HepG2 (cell line): ENCODE data around the gene EFL1. TPM values are rescaled to one million over a fixed set of nuclear protein-coding genes. Genes with fewer than 3 reads are reported as not detected.

Experiments used
- ATAC-seq: fragments of 200-7000 bp; cut with Tn5 transposase; 3 replicates; pipeline ENCODE4 v1.9.1; 2020; ENCODE audit warnings: mild to moderate bottlenecking, moderate library complexity
- BruUV-seq: library from RNA; stranded (reverse); fragments of 400-500 nt; replicated peaks from 2 replicates; lab custom pipeline; 2021; lab: Mats Ljungman, UMichigan
- CTCF ChIA-PET: fragments of 300-600 bp; formaldehyde crosslinking; extraction: SDS; loops from one replicate; lab custom pipeline; 2021; ENCODE audit warnings: low total read pairs, inconsistent platforms, low intra/inter-chr PET ratio; lab: Yijun Ruan, JAX
- POLR2A ChIA-PET: fragments of 350-600 bp; sonication (Branson Sonifier 250); formaldehyde crosslinking; loops from one replicate; lab custom pipeline; 2020; ENCODE audit warnings: antibody characterized with exemption, inconsistent platforms; lab: Yijun Ruan, JAX
- DNase-seq: peaks from one replicate; pipeline ENCODE4 v3.0.0-alpha.2; 2015; ENCODE audit warnings: low spot score
- FAIRE-seq: peaks from 3 replicates; lab custom pipeline; 2011; peaks lifted over from hg19 to GRCh38; lab: Jason Lieb, UNC
- H2AFZ ChIP-seq: one replicate; pipeline ENCODE4 v1.6.1; 2011; ENCODE audit warnings: low read length, inconsistent platforms
- H3K27ac ChIP-seq: fragments of 300-600 bp; 3 replicates; pipeline ENCODE4 v1.8.0; 2011; ENCODE audit warnings: mixed run types, mild to moderate bottlenecking, mixed read lengths, low read length, inconsistent platforms; ENCODE audit not compliant: insufficient read depth; ENCODE audit errors: extremely low read length
- H3K27me3 ChIP-seq, 2 experiments: fragments of 200-600 bp in 1 of 2; 2 replicates in 1 of 2; 3 replicates in 1 of 2; pipeline versions ENCODE4 v1.6.0 to v1.8.0; 2011; ENCODE audit warnings: low read length in 2 of 2, mild to moderate bottlenecking in 2 of 2, moderate library complexity in 2 of 2, inconsistent platforms in 1 of 2; ENCODE audit not compliant: insufficient read depth in 2 of 2, control insufficient read depth in 1 of 2
- H3K36me3 ChIP-seq, 2 experiments: fragments of 200-600 bp in 1 of 2; replicated peaks in 1 of 2; 2 replicates in 1 of 2; 3 replicates in 1 of 2; pipeline versions ENCODE4 v1.5.1 to v1.8.0; 2011; ENCODE audit warnings: low read length in 2 of 2, inconsistent platforms in 1 of 2; ENCODE audit not compliant: insufficient read depth in 2 of 2, control insufficient read depth in 1 of 2
- H3K4me1 ChIP-seq: 2 replicates; pipeline ENCODE4 v1.5.1; 2012; ENCODE audit warnings: low read length, inconsistent platforms; ENCODE audit not compliant: insufficient read depth
- H3K4me2 ChIP-seq: 2 replicates; pipeline ENCODE4 v1.6.0; 2011; ENCODE audit warnings: low read depth, low read length, inconsistent platforms
- H3K4me3 ChIP-seq, 3 experiments: fragments of 200-600 bp in 1 of 3; sonication (generic), shearing (Covaris generic) in 1 of 3; replicated peaks in 1 of 3; 2 replicates each; pipeline ENCODE4 v1.5.1; 2011 to 2016; ENCODE audit warnings: low read length in 3 of 3, inconsistent platforms in 2 of 3, low read depth in 2 of 3, mild to moderate bottlenecking in 2 of 3, control low read depth in 1 of 3, mixed read lengths in 1 of 3; ENCODE audit not compliant: insufficient read depth in 1 of 3
- H3K79me2 ChIP-seq: one replicate; pipeline ENCODE4 v1.6.1; 2011; ENCODE audit warnings: low read length, inconsistent platforms; ENCODE audit not compliant: insufficient read depth
- H3K9ac ChIP-seq: 2 replicates; pipeline ENCODE4 v1.6.0; 2011; ENCODE audit warnings: mild to moderate bottlenecking, low read depth, low read length, inconsistent platforms; ENCODE audit not compliant: insufficient read depth
- H3K9me3 ChIP-seq: 2 replicates; pipeline ENCODE4 v1.5.1; 2012; ENCODE audit warnings: mild to moderate bottlenecking, low read length
- H4K20me1 ChIP-seq: 2 replicates; pipeline ENCODE4 v1.6.0; 2011; ENCODE audit warnings: inconsistent platforms, mild to moderate bottlenecking, low read length, moderate library complexity; ENCODE audit not compliant: insufficient read depth
- HMGA1 ChIP-seq: sonication (generic); formaldehyde crosslinking; conservative IDR thresholded peaks from 2 replicates; pipeline ENCODE4 v1.4.0; 2020; ENCODE audit warnings: missing genetic modification reagents
- KDM2A ChIP-seq: sonication (generic); formaldehyde crosslinking; IDR thresholded peaks from 2 replicates; pipeline ENCODE4 v1.4.0; 2020; ENCODE audit warnings: low read depth, missing genetic modification reagents, borderline replicate concordance
- NRL ChIP-seq: sonication (generic); formaldehyde crosslinking; IDR thresholded peaks from 2 replicates; pipeline ENCODE4 v1.5.0; 2020; ENCODE audit warnings: missing genetic modification reagents, mild to moderate bottlenecking, moderate library complexity, borderline replicate concordance
- SMYD3 ChIP-seq: sonication (generic); formaldehyde crosslinking; IDR thresholded peaks from 2 replicates; pipeline ENCODE4 v1.8.1; 2023; ENCODE audit warnings: mild to moderate bottlenecking, missing genetic modification reagents
- WIZ ChIP-seq: sonication (generic); formaldehyde crosslinking; IDR thresholded peaks from 2 replicates; pipeline ENCODE4 v1.5.1; 2020; ENCODE audit warnings: mild to moderate bottlenecking, missing genetic modification reagents
- ZNF329 ChIP-seq: sonication (generic); formaldehyde crosslinking; IDR thresholded peaks from 2 replicates; pipeline ENCODE4 v1.9.0; 2021; ENCODE audit warnings: low read depth, mild to moderate bottlenecking, missing genetic modification reagents
- ZNF547 ChIP-seq: sonication (generic); formaldehyde crosslinking; IDR thresholded peaks from 2 replicates; pipeline ENCODE4 v1.5.1; 2020; ENCODE audit warnings: mild to moderate bottlenecking, missing genetic modification reagents
- WGBS: methylation state at CpG from one replicate; pipeline ENCODE4 v1.1.6; 2017; ENCODE audit warnings: low lambda C conversion rate; 5-methylcytosine and 5-hydroxymethylcytosine counted together
- in situ Hi-C: cut with HindIII; loops from 2 replicates; pipeline ENCODE4 v1.10.0; 2017; ENCODE audit warnings: low pct_unique_long_range_greater_than_20kb; ENCODE audit not compliant: extremely low pct_ligation_motif_present
- intact Hi-C: fragments of 100-400 bp; cut with micrococcal nuclease; formaldehyde crosslinking; loops from one replicate; pipeline ENCODE4 v1.10.0; 2022; ENCODE audit not compliant: unreplicated experiment
- polyA plus RNA-seq, 8 experiments: library from polyadenylated mRNA; depleted of rRNA in 3 of 8; stranded (reverse) in 7 of 8; unstranded in 1 of 8; fragments of >200 nt; fragmentation: Illumina TruSeq in 4 of 8; extraction: Trizol in 4 of 8; gene quantifications; 2 replicates each; pipeline versions ENCODE4 v1.2.1 to v1.2.3, GENCODE V29; 2011 to 2016; ENCODE audit warnings: low read depth in 4 of 8, missing spikeins in 1 of 8, mixed read lengths in 1 of 8; ENCODE audit not compliant: insufficient read depth in 1 of 8
- total RNA-seq, 5 experiments: library from RNA; depleted of rRNA; stranded (reverse); fragments of >200 nt; fragmentation: Illumina TruSeq; extraction: Trizol; gene quantifications; 2 replicates each; pipeline ENCODE4 v1.2.3, GENCODE V29; 2016; ENCODE audit warnings: low read depth in 1 of 5
- TF ChIP-seq, protein P1 (sequence below): sonication (generic); formaldehyde crosslinking; IDR thresholded peaks from 2 replicates; pipeline ENCODE4 v1.9.0; 2021; ENCODE audit warnings: missing genetic modification reagents, borderline replicate concordance
- TF ChIP-seq, protein P2 (sequence below): sonication (generic); formaldehyde crosslinking; IDR thresholded peaks from 2 replicates; pipeline ENCODE4 v1.4.0; 2020; ENCODE audit warnings: missing genetic modification reagents, low read depth, mild to moderate bottlenecking, borderline replicate concordance
- TF ChIP-seq, protein P3 (sequence below): sonication (generic); formaldehyde crosslinking; conservative IDR thresholded peaks from 2 replicates; pipeline ENCODE4 v1.8.0; 2022; ENCODE audit warnings: mild to moderate bottlenecking, moderate library complexity, missing genetic modification reagents
- TF ChIP-seq, protein P4 (sequence below): sonication (generic); formaldehyde crosslinking; IDR thresholded peaks from 2 replicates; pipeline ENCODE4 v1.5.0; 2020; ENCODE audit warnings: mild to moderate bottlenecking, missing genetic modification reagents, borderline replicate concordance

Gene EFL1
- total and polyA plus RNA-seq, 2 of the 13 experiments (the other 11 are each of a cell fraction or from before 2014, with no cell fraction given), result 6.4 to 12.0 TPM

DNA sequence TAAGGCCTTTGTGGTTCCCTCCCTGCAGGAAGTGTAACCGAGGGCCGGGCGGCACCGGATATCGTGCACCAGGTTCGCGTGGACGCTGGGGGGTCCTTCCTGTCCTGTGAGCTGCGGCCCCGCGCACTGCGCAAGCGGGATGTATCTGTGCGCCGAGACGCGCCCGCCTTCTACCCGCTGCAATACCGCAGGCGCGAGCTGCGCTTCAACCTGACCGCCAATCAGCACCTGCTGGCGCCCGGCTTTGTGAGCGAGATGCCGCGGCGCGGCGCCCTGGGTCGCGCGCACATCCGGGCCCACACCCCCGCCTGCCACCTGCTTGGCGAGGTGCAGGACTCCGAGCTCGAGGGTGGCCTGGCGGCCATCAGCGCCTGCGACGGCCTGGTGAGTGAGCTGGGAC, 36.0 kb upstream of the EFL1 start:
- no peak overlapping the region for H3K27ac ChIP-seq
- FAIRE-seq (no peak), DNase-seq (no peak), ATAC-seq (no peak)
- CTCF ChIA-PET, result no interaction called here
- 93% methylated on average over 9 of the region's 44 CpGs for WGBS
- no peak overlapping the region for H2AFZ ChIP-seq
- in situ Hi-C loops, result no loop called here
- no peak overlapping the region for H3K4me3 ChIP-seq
- H3K4me2 ChIP-seq, result no peak overlapping the region
- H3K79me2 ChIP-seq, result no peaks in the 10 kb centered on the region
- no peaks in the 10 kb centered on the region for H3K36me3 ChIP-seq
- BruUV-seq, result no TSS peak
- POLR2A ChIA-PET, result no interaction called here
- no peak overlapping the region for H3K9ac ChIP-seq
- H3K27me3 ChIP-seq, result peaks cover 0 to 2% of the 10 kb centered on the region in 2 experiments; a peak in 2 of 5 replicates
- no peaks in the 10 kb centered on the region for H3K4me1 ChIP-seq
- intact Hi-C loops, result no loop called here
- H3K9me3 ChIP-seq, result no peaks in the 10 kb centered on the region
- no peaks in the 10 kb centered on the region for H4K20me1 ChIP-seq
- no peak for TF ChIP-seq HMGA1 (CRISPR knock-in tag)
- TF ChIP-seq, protein P1, sequence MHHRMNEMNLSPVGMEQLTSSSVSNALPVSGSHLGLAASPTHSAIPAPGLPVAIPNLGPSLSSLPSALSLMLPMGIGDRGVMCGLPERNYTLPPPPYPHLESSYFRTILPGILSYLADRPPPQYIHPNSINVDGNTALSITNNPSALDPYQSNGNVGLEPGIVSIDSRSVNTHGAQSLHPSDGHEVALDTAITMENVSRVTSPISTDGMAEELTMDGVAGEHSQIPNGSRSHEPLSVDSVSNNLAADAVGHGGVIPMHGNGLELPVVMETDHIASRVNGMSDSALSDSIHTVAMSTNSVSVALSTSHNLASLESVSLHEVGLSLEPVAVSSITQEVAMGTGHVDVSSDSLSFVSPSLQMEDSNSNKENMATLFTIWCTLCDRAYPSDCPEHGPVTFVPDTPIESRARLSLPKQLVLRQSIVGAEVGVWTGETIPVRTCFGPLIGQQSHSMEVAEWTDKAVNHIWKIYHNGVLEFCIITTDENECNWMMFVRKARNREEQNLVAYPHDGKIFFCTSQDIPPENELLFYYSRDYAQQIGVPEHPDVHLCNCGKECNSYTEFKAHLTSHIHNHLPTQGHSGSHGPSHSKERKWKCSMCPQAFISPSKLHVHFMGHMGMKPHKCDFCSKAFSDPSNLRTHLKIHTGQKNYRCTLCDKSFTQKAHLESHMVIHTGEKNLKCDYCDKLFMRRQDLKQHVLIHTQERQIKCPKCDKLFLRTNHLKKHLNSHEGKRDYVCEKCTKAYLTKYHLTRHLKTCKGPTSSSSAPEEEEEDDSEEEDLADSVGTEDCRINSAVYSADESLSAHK (CRISPR knock-in tag), result no peak
- no peak for TF ChIP-seq WIZ (CRISPR knock-in tag)
- TF ChIP-seq, protein P2, sequence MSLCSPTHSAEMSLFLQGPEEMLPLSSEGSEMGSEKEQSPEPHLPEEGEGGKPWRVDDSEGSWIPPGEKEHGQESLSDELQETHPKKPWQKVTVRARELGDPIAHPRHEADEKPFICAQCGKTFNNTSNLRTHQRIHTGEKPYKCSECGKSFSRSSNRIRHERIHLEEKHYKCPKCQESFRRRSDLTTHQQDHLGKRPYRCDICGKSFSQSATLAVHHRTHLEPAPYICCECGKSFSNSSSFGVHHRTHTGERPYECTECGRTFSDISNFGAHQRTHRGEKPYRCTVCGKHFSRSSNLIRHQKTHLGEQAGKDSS (CRISPR knock-in tag), result no peak
- TF ChIP-seq, protein P3, sequence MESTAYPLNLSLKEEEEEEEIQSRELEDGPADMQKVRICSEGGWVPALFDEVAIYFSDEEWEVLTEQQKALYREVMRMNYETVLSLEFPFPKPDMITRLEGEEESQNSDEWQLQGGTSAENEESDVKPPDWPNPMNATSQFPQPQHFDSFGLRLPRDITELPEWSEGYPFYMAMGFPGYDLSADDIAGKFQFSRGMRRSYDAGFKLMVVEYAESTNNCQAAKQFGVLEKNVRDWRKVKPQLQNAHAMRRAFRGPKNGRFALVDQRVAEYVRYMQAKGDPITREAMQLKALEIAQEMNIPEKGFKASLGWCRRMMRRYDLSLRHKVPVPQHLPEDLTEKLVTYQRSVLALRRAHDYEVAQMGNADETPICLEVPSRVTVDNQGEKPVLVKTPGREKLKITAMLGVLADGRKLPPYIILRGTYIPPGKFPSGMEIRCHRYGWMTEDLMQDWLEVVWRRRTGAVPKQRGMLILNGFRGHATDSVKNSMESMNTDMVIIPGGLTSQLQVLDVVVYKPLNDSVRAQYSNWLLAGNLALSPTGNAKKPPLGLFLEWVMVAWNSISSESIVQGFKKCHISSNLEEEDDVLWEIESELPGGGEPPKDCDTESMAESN, result no peak
- TF ChIP-seq NRL, result no peak
- no peak for TF ChIP-seq ZNF547 (CRISPR knock-in tag)
- TF ChIP-seq KDM2A (CRISPR knock-in tag), result no peak
- TF ChIP-seq SMYD3, result no peak
- no peak for TF ChIP-seq ZNF329 (CRISPR knock-in tag)
- TF ChIP-seq, protein P4, sequence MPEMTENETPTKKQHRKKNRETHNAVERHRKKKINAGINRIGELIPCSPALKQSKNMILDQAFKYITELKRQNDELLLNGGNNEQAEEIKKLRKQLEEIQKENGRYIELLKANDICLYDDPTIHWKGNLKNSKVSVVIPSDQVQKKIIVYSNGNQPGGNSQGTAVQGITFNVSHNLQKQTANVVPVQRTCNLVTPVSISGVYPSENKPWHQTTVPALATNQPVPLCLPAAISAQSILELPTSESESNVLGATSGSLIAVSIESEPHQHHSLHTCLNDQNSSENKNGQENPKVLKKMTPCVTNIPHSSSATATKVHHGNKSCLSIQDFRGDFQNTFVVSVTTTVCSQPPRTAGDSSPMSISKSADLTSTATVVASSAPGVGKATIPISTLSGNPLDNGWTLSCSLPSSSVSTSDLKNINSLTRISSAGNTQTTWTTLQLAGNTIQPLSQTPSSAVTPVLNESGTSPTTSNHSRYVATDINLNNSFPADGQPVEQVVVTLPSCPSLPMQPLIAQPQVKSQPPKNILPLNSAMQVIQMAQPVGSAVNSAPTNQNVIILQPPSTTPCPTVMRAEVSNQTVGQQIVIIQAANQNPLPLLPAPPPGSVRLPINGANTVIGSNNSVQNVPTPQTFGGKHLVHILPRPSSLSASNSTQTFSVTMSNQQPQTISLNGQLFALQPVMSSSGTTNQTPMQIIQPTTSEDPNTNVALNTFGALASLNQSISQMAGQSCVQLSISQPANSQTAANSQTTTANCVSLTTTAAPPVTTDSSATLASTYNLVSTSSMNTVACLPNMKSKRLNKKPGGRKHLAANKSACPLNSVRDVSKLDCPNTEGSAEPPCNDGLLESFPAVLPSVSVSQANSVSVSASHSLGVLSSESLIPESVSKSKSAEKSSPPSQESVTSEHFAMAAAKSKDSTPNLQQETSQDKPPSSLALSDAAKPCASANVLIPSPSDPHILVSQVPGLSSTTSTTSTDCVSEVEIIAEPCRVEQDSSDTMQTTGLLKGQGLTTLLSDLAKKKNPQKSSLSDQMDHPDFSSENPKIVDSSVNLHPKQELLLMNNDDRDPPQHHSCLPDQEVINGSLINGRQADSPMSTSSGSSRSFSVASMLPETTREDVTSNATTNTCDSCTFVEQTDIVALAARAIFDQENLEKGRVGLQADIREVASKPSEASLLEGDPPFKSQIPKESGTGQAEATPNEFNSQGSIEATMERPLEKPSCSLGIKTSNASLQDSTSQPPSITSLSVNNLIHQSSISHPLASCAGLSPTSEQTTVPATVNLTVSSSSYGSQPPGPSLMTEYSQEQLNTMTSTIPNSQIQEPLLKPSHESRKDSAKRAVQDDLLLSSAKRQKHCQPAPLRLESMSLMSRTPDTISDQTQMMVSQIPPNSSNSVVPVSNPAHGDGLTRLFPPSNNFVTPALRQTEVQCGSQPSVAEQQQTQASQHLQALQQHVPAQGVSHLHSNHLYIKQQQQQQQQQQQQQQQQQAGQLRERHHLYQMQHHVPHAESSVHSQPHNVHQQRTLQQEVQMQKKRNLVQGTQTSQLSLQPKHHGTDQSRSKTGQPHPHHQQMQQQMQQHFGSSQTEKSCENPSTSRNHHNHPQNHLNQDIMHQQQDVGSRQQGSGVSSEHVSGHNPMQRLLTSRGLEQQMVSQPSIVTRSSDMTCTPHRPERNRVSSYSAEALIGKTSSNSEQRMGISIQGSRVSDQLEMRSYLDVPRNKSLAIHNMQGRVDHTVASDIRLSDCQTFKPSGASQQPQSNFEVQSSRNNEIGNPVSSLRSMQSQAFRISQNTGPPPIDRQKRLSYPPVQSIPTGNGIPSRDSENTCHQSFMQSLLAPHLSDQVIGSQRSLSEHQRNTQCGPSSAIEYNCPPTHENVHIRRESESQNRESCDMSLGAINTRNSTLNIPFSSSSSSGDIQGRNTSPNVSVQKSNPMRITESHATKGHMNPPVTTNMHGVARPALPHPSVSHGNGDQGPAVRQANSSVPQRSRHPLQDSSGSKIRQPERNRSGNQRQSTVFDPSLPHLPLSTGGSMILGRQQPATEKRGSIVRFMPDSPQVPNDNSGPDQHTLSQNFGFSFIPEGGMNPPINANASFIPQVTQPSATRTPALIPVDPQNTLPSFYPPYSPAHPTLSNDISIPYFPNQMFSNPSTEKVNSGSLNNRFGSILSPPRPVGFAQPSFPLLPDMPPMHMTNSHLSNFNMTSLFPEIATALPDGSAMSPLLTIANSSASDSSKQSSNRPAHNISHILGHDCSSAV, result no peak
